ENCODE data around the gene TFCP2L1. TPM values are rescaled to one million over a fixed set of nuclear protein-coding genes. Genes with fewer than 3 reads are reported as not detected.

TFCP2L1 gene
- total RNA-seq, 1 experiment from 2014 or later = not detected

GRCh38 chr2:121248766-121249343 is 36.1 kb downstream of the TFCP2L1 start:
- in situ Hi-C loops (cut with HindIII; ENCODE audit: low pct_unique_long_range_greater_than_20kb, low sequenced_read_pairs) = no loop called here
- no peak for DNase-seq (ENCODE audit: low read depth)

GRCh38 chr2:121247971-121248370 is 37.0 kb downstream of the TFCP2L1 start:
- DNase-seq (ENCODE audit: low read depth) = no peak
- in situ Hi-C loops (cut with HindIII; ENCODE audit: low pct_unique_long_range_greater_than_20kb, low sequenced_read_pairs) = no loop called here

GRCh38 chr2:121247534-121247933 is 37.5 kb downstream of the TFCP2L1 start:
- no peak for DNase-seq (ENCODE audit: low read depth)
- in situ Hi-C loops (cut with HindIII; ENCODE audit: low pct_unique_long_range_greater_than_20kb, low sequenced_read_pairs) = no loop called here

GRCh38 chr2:121246704-121247255 is 38.2 kb downstream of the TFCP2L1 start:
- DNase-seq (ENCODE audit: low read depth) = no peak
- in situ Hi-C loops (cut with HindIII; ENCODE audit: low pct_unique_long_range_greater_than_20kb, low sequenced_read_pairs) = no loop called here

GRCh38 chr2:121245913-121246312 is 39.1 kb downstream of the TFCP2L1 start:
- in situ Hi-C loops (cut with HindIII; ENCODE audit: low pct_unique_long_range_greater_than_20kb, low sequenced_read_pairs) = no loop called here
- no peak for DNase-seq (ENCODE audit: low read depth)

- DNase-seq (ENCODE audit: low read depth) = no peak
- in situ Hi-C loops (cut with HindIII; ENCODE audit: low pct_unique_long_range_greater_than_20kb, low sequenced_read_pairs) = no loop called here
Observed at GRCh38 chr2:121245120-121245820, 39.7 kb downstream of the TFCP2L1 start.

GRCh38 chr2:121244616-121245015 is 40.4 kb downstream of the TFCP2L1 start:
- in situ Hi-C loops (cut with HindIII; ENCODE audit: low pct_unique_long_range_greater_than_20kb, low sequenced_read_pairs) = no loop called here

GRCh38 chr2:121243821-121244460 is 41.1 kb downstream of the TFCP2L1 start:
- in situ Hi-C loops (cut with HindIII; ENCODE audit: low pct_unique_long_range_greater_than_20kb, low sequenced_read_pairs) = no loop called here
- DNase-seq (ENCODE audit: low read depth) = no peak

More at GRCh38 chr2:121244616-121245015, 40.4 kb downstream of the TFCP2L1 start:
- DNase-seq (ENCODE audit: low read depth) = no peak

GRCh38 chr2:121242976-121243375 is 42.0 kb downstream of the TFCP2L1 start:
- in situ Hi-C loops (cut with HindIII; ENCODE audit: low pct_unique_long_range_greater_than_20kb, low sequenced_read_pairs) = no loop called here

GRCh38 chr2:121242175-121242875 is 42.7 kb downstream of the TFCP2L1 start:
- no peak for DNase-seq (ENCODE audit: low read depth)
- in situ Hi-C loops (cut with HindIII; ENCODE audit: low pct_unique_long_range_greater_than_20kb, low sequenced_read_pairs) = no loop called here

More at GRCh38 chr2:121242976-121243375, 42.0 kb downstream of the TFCP2L1 start:
- no peak for DNase-seq (ENCODE audit: low read depth)

- in situ Hi-C loops (cut with HindIII; ENCODE audit: low pct_unique_long_range_greater_than_20kb, low sequenced_read_pairs) = no loop called here
- DNase-seq (ENCODE audit: low read depth) = no peak
Observed at GRCh38 chr2:121241466-121241865, 43.5 kb downstream of the TFCP2L1 start.

GRCh38 chr2:121240436-121240835 is 44.6 kb downstream of the TFCP2L1 start:
- in situ Hi-C loops (cut with HindIII; ENCODE audit: low pct_unique_long_range_greater_than_20kb, low sequenced_read_pairs) = no loop called here

GRCh38 chr2:121239969-121240368 is 45.0 kb downstream of the TFCP2L1 start:
- DNase-seq (ENCODE audit: low read depth) = no peak
- in situ Hi-C loops (cut with HindIII; ENCODE audit: low pct_unique_long_range_greater_than_20kb, low sequenced_read_pairs) = no loop called here

More at GRCh38 chr2:121240436-121240835, 44.6 kb downstream of the TFCP2L1 start:
- no peak for DNase-seq (ENCODE audit: low read depth)

GRCh38 chr2:121239471-121239870 is 45.5 kb downstream of the TFCP2L1 start:
- in situ Hi-C loops (cut with HindIII; ENCODE audit: low pct_unique_long_range_greater_than_20kb, low sequenced_read_pairs) = no loop called here

GRCh38 chr2:121238828-121239227 is 46.2 kb downstream of the TFCP2L1 start:
- in situ Hi-C loops (cut with HindIII; ENCODE audit: low pct_unique_long_range_greater_than_20kb, low sequenced_read_pairs) = no loop called here
- no peak for DNase-seq (ENCODE audit: low read depth)

More at GRCh38 chr2:121239471-121239870, 45.5 kb downstream of the TFCP2L1 start:
- DNase-seq (ENCODE audit: low read depth) = no peak

GRCh38 chr2:121237980-121238665 is 46.9 kb downstream of the TFCP2L1 start:
- peak; percentile 16 for DNase-seq (ENCODE audit: low read depth)
- in situ Hi-C loops (cut with HindIII; ENCODE audit: low pct_unique_long_range_greater_than_20kb, low sequenced_read_pairs) = no loop called here

GRCh38 chr2:121237336-121237979 is 47.5 kb downstream of the TFCP2L1 start:
- in situ Hi-C loops (cut with HindIII; ENCODE audit: low pct_unique_long_range_greater_than_20kb, low sequenced_read_pairs) = no loop called here

More at GRCh38 chr2:121237336-121237979, 47.5 kb downstream of the TFCP2L1 start:
- no peak for DNase-seq (ENCODE audit: low read depth)
